ES-I3 (cell line): ENCODE data around the gene NALCN.

Experiments
- H3K36me3 ChIP-seq: 2 replicates; pipeline ENCODE4 v1.6.1; 2013; ENCODE audit warnings: mild to moderate bottlenecking, low read length, control low read depth, moderate library complexity; ENCODE audit not compliant: insufficient read depth
- H3K4me1 ChIP-seq: 2 replicates; pipeline ENCODE4 v1.6.1; 2013; ENCODE audit warnings: mild to moderate bottlenecking, control low read depth, low read length; ENCODE audit not compliant: insufficient read depth
- H3K9ac ChIP-seq: 2 replicates; pipeline ENCODE4 v1.6.1; 2013; ENCODE audit warnings: low read depth, mild to moderate bottlenecking, low read length, moderate library complexity
- H3K9me3 ChIP-seq: 2 replicates; pipeline ENCODE4 v1.6.1; 2013; ENCODE audit warnings: mild to moderate bottlenecking, low read length, moderate library complexity; ENCODE audit not compliant: control insufficient read depth, insufficient read depth

Gene NALCN

GRCh38 chr13:101398191-101398590, 18.1 kb downstream of the NALCN start:
- Histone ChIP-seq H3K36me3 (no peaks in the 10 kb centered on the region), H3K9me3 (no peaks in the 10 kb centered on the region), H3K4me1 (no peaks in the 10 kb centered on the region), H3K9ac (no peak overlapping the region)

GRCh38 chr13:101397742-101398141, 18.6 kb downstream of the NALCN start:
- Histone ChIP-seq H3K4me1 (no peaks in the 10 kb centered on the region), H3K9me3 (no peaks in the 10 kb centered on the region), H3K36me3 (no peaks in the 10 kb centered on the region), H3K9ac (no peak overlapping the region)

- no peak overlapping the region for H3K9ac ChIP-seq
- no peaks in the 10 kb centered on the region for H3K36me3 ChIP-seq
- H3K9me3 ChIP-seq, result no peaks in the 10 kb centered on the region; the same call in 1 of the 2 replicates
These were observed 21.7 kb downstream of the NALCN start for GRCh38 chr13:101394605-101395004.

GRCh38 chr13:101393140-101393539, 23.2 kb downstream of the NALCN start:
- Histone ChIP-seq H3K36me3 (no peaks in the 10 kb centered on the region), H3K9me3 (no peaks in the 10 kb centered on the region; the same call in 1 of the 2 replicates), H3K4me1 (no peaks in the 10 kb centered on the region), H3K9ac (no peak overlapping the region)

More at GRCh38 chr13:101394605-101395004, 21.7 kb downstream of the NALCN start:
- no peaks in the 10 kb centered on the region for H3K4me1 ChIP-seq

GRCh38 chr13:101390461-101390860, 25.8 kb downstream of the NALCN start:
- Histone ChIP-seq H3K9ac (no peak overlapping the region), H3K9me3 (no peaks in the 10 kb centered on the region; the same call in 1 of the 2 replicates), H3K36me3 (no peaks in the 10 kb centered on the region), H3K4me1 (no peaks in the 10 kb centered on the region)

GRCh38 chr13:101384929-101385328, 31.4 kb downstream of the NALCN start:
- H3K9ac ChIP-seq, result no peak overlapping the region
- peaks cover 10% of the 10 kb centered on the region; the same call in 1 of the 2 replicates for H3K4me1 ChIP-seq

GRCh38 chr13:101383595-101383994, 32.7 kb downstream of the NALCN start:
- Histone ChIP-seq H3K4me1 (peaks cover 10% of the 10 kb centered on the region; the same call in 1 of the 2 replicates), H3K36me3 (no peaks in the 10 kb centered on the region), H3K9me3 (no peaks in the 10 kb centered on the region), H3K9ac (no peak overlapping the region)

More at GRCh38 chr13:101384929-101385328, 31.4 kb downstream of the NALCN start:
- Histone ChIP-seq H3K9me3 (no peaks in the 10 kb centered on the region; the same call in 1 of the 2 replicates), H3K36me3 (no peaks in the 10 kb centered on the region)

GRCh38 chr13:101382701-101383100, 33.6 kb downstream of the NALCN start:
- no peak overlapping the region for H3K9ac ChIP-seq
- no peaks in the 10 kb centered on the region for H3K9me3 ChIP-seq
- no peaks in the 10 kb centered on the region for H3K36me3 ChIP-seq
- peaks cover 10% of the 10 kb centered on the region; the same call in 1 of the 2 replicates for H3K4me1 ChIP-seq

- H3K9me3 ChIP-seq, result no peaks in the 10 kb centered on the region
- H3K9ac ChIP-seq, result no peak overlapping the region
- H3K36me3 ChIP-seq, result no peaks in the 10 kb centered on the region
- peaks cover 10% of the 10 kb centered on the region; the same call in 1 of the 2 replicates for H3K4me1 ChIP-seq
These were observed 34.2 kb downstream of the NALCN start for GRCh38 chr13:101382086-101382485.

- H3K9me3 ChIP-seq, result no peaks in the 10 kb centered on the region
- H3K9ac ChIP-seq, result no peak overlapping the region
- H3K4me1 ChIP-seq, result no peaks in the 10 kb centered on the region
- no peaks in the 10 kb centered on the region for H3K36me3 ChIP-seq
These were observed 55.8 kb downstream of the NALCN start for GRCh38 chr13:101360525-101360924.

- no peaks in the 10 kb centered on the region for H3K4me1 ChIP-seq
- no peaks in the 10 kb centered on the region for H3K36me3 ChIP-seq
- no peak overlapping the region for H3K9ac ChIP-seq
- no peaks in the 10 kb centered on the region for H3K9me3 ChIP-seq
These were observed 61.4 kb downstream of the NALCN start for GRCh38 chr13:101354895-101355294.

GRCh38 chr13:101346942-101347728, 69.2 kb downstream of the NALCN start:
- Histone ChIP-seq H3K36me3 (no peaks in the 10 kb centered on the region), H3K9me3 (no peaks in the 10 kb centered on the region; the same call in 1 of the 2 replicates), H3K4me1 (no peaks in the 10 kb centered on the region), H3K9ac (no peak overlapping the region)

- no peak overlapping the region for H3K9ac ChIP-seq
- no peaks in the 10 kb centered on the region for H3K4me1 ChIP-seq
- H3K9me3 ChIP-seq, result peaks cover 2% of the 10 kb centered on the region; the same call in 1 of the 2 replicates
- H3K36me3 ChIP-seq, result no peaks in the 10 kb centered on the region
These were observed 70.1 kb downstream of the NALCN start for GRCh38 chr13:101346161-101346560.

- H3K36me3 ChIP-seq, result no peaks in the 10 kb centered on the region
- H3K4me1 ChIP-seq, result no peaks in the 10 kb centered on the region
- peaks cover 2% of the 10 kb centered on the region; the same call in 1 of the 2 replicates for H3K9me3 ChIP-seq
- H3K9ac ChIP-seq, result no peak overlapping the region
These were observed 73.0 kb downstream of the NALCN start for GRCh38 chr13:101343128-101343787.

GRCh38 chr13:101341464-101341863, 74.8 kb downstream of the NALCN start:
- H3K9ac ChIP-seq, result no peak overlapping the region
- no peaks in the 10 kb centered on the region for H3K36me3 ChIP-seq
- H3K4me1 ChIP-seq, result no peaks in the 10 kb centered on the region
- peaks cover 2% of the 10 kb centered on the region; the same call in 1 of the 2 replicates for H3K9me3 ChIP-seq
